ENCODE results near the gene SIL1. TPM values are rescaled to one million over a fixed set of nuclear protein-coding genes. Genes with fewer than 3 reads are reported as not detected.

SIL1 gene
- total and polyA plus RNA-seq, 2 of the 8 experiments (the other 6 are each of a cell fraction or from before 2014, with no cell fraction given), result 8.3 to 12.8 TPM

- Histone ChIP-seq H2AFZ (ENCODE audit: low read length) (no peak overlapping the region), H3K4me2 (ENCODE audit: insufficient read depth in 1 of 2, low read depth in 2 of 2, low read length in 2 of 2) (no peak overlapping the region), H3K4me3 (ENCODE audit: extremely low read depth in 1 of 4, insufficient read depth in 2 of 4, low read depth in 3 of 4, low read length in 4 of 4) (no peak overlapping the region), H3K4ac (replicated peaks; ENCODE audit: insufficient read length, low read depth, low read length) (no peak overlapping the region), H4K20me1 (replicated peaks in 1 of 2; ENCODE audit: control insufficient read depth in 1 of 2, insufficient read depth in 2 of 2, low read length in 2 of 2) (no peaks in the 10 kb centered on the region), H3K14ac (ENCODE audit: insufficient read length) (no peak overlapping the region), H2BK5ac (ENCODE audit: low read depth, low read length) (no peak overlapping the region), H3K56ac (replicated peaks; ENCODE audit: insufficient read length, low read depth, low read length) (no peak overlapping the region), H3K4me1 (replicated peaks in 1 of 4; ENCODE audit: control insufficient read depth in 3 of 4, insufficient read depth in 4 of 4, low read length in 3 of 4) (peaks cover 0 to 15% (median 5%) of the 10 kb centered on the region in 4 experiments; a peak in 3 of 7 replicates), H3K27ac (ENCODE audit: low read depth, low read length) (no peak overlapping the region), H3K79me2 (ENCODE audit: control insufficient read depth in 1 of 2, insufficient read depth in 2 of 2, low read length in 2 of 2) (no peaks in the 10 kb centered on the region), H3K18ac (ENCODE audit: extremely low read depth, low read length) (no peak overlapping the region), H2BK120ac (replicated peaks; ENCODE audit: low read depth, low read length) (no peak overlapping the region), H2AK5ac (ENCODE audit: low read depth, low read length) (no peak overlapping the region), H3K79me1 (ENCODE audit: low read depth, low read length) (no peaks in the 10 kb centered on the region), H3K9ac (replicated peaks in 1 of 4; ENCODE audit: extremely low read depth in 1 of 4, low read depth in 3 of 4, low read length in 3 of 4) (no peak overlapping the region), H3K23me2 (ENCODE audit: low read depth, low read length) (no peaks in the 10 kb centered on the region; the same call in none of the 2 replicates), H3K23ac (ENCODE audit: insufficient read length) (no peak overlapping the region), H2BK15ac (ENCODE audit: low read length) (no peak overlapping the region), H3K36me3 (ENCODE audit: control insufficient read depth in 2 of 4, insufficient read depth in 4 of 4, low read length in 3 of 4) (no peaks in the 10 kb centered on the region), H2BK12ac (ENCODE audit: low read depth, low read length) (no peak overlapping the region), H4K8ac (ENCODE audit: extremely low read depth, insufficient read depth, low read length) (no peak overlapping the region), H2BK20ac (ENCODE audit: low read length) (no peak overlapping the region), H3K27me3 (replicated peaks in 1 of 4; ENCODE audit: control insufficient read depth in 3 of 4, extremely low read depth in 1 of 4, insufficient read depth in 3 of 4, low read length in 3 of 4) (no peaks in the 10 kb centered on the region), H4K91ac (replicated peaks; ENCODE audit: insufficient read length, low read length) (no peak overlapping the region), H4K5ac (ENCODE audit: insufficient read length, low read depth, low read length) (no peak overlapping the region), H3K9me3 (ENCODE audit: insufficient read depth in 2 of 2, low read depth in 1 of 2, low read length in 1 of 2) (peaks cover 0 to 3% of the 10 kb centered on the region in 2 experiments; a peak in 1 of 4 replicates)
- no peak for FAIRE-seq
- no peak for DNase-seq (ENCODE audit: low read depth in 1 of 2, low spot score in 2 of 2)
- POLR2A ChIA-PET (ENCODE audit: partially characterized antibody), result no interaction called here
- WGBS, 2 experiments (ENCODE audit: extremely low coverage in 1 of 2, insufficient coverage in 1 of 2, insufficient read length in 1 of 2, insufficient replicate concordance in 2 of 2, low coverage in 1 of 2, low lambda C conversion rate in 2 of 2, missing lambda C conversion rate in 1 of 2), result 93% methylated on average over 1 of the region's 1 CpG; no CpG with 5 or more reads in 1 of the 2 experiments
- CTCF ChIA-PET (ENCODE audit: partially characterized antibody), result no interaction called here
- no peak for TF ChIP-seq SIX5 (IDR thresholded peaks at IDR 0.05; ENCODE audit: low read depth, low read length)
- TF ChIP-seq RBBP5 (IDR thresholded peaks at IDR 0.05; ENCODE audit: borderline replicate concordance, low read depth, low read length), result no peak
- no peak for TF ChIP-seq CHD2 (IDR thresholded peaks at IDR 0.05; ENCODE audit: low read length)
- no peak for TF ChIP-seq USF2 (IDR thresholded peaks at IDR 0.05; ENCODE audit: low read length)
- no peak for TF ChIP-seq BACH1 (IDR thresholded peaks at IDR 0.05; ENCODE audit: low read length)
- no peak for TF ChIP-seq JUND (IDR thresholded peaks at IDR 0.05; ENCODE audit: low read length)
- no peak for TF ChIP-seq YY1 (IDR thresholded peaks at IDR 0.05; ENCODE audit: low read depth, low read length)
- TF ChIP-seq BRCA1 (IDR thresholded peaks at IDR 0.05; ENCODE audit: low read depth, low read length), result no peak
- no peak for TF ChIP-seq POLR2A (IDR thresholded peaks at IDR 0.05; ENCODE audit: control extremely low read depth in 1 of 2, low read depth in 2 of 2, low read length in 2 of 2)
Observed at GRCh38 chr5:139158791-139159190, 39.4 kb downstream of the SIL1 start.
